GM23248 (cell line): ENCODE data around the gene ANKRD11. TPM values are rescaled to one million over a fixed set of nuclear protein-coding genes. Genes with fewer than 3 reads are reported as not detected.

Source experiments
- DNase-seq: peaks from one replicate; pipeline ENCODE4 v3.0.0-alpha.2; 2015
- H2AFZ ChIP-seq: fragments of 200-600 bp; sonication (generic); 2 replicates; pipeline ENCODE4 v1.6.1; 2016; ENCODE audit warnings: antibody characterized with exemption
- H3F3A ChIP-seq: fragments of 200-600 bp; sonication (generic); 2 replicates; pipeline ENCODE4 v1.6.1; 2016; ENCODE audit warnings: mild to moderate bottlenecking, antibody characterized with exemption, mixed run types; ENCODE audit not compliant: insufficient read depth
- H3K27ac ChIP-seq: fragments of 200-600 bp; sonication (generic); 2 replicates; pipeline ENCODE4 v1.5.1; 2016; ENCODE audit warnings: mild to moderate bottlenecking
- H3K27me3 ChIP-seq: fragments of 200-600 bp; sonication (generic); replicated peaks from 2 replicates; pipeline ENCODE4 v1.6.1; 2016; ENCODE audit warnings: mild to moderate bottlenecking; ENCODE audit not compliant: insufficient read depth
- H3K36me3 ChIP-seq: fragments of 200-600 bp; sonication (generic); 2 replicates; pipeline ENCODE4 v1.6.1; 2016; ENCODE audit warnings: low read depth, mild to moderate bottlenecking
- H3K4me1 ChIP-seq: fragments of 200-600 bp; sonication (generic); 2 replicates; pipeline ENCODE4 v1.6.1; 2016; ENCODE audit warnings: mild to moderate bottlenecking; ENCODE audit not compliant: insufficient read depth
- H3K4me2 ChIP-seq: fragments of 200-600 bp; sonication (generic); one replicate; pipeline ENCODE4 v1.6.1; 2016; ENCODE audit warnings: mild to moderate bottlenecking; ENCODE audit not compliant: unreplicated experiment
- H3K4me3 ChIP-seq: fragments of 200-600 bp; sonication (generic); 2 replicates; pipeline ENCODE4 v1.5.1; 2016; ENCODE audit warnings: mild to moderate bottlenecking
- H3K79me2 ChIP-seq: fragments of 200-600 bp; sonication (generic); 2 replicates; pipeline ENCODE4 v1.6.1; 2016; ENCODE audit warnings: mild to moderate bottlenecking; ENCODE audit not compliant: insufficient read depth
- H3K9ac ChIP-seq: fragments of 200-600 bp; sonication (generic); 2 replicates; pipeline ENCODE4 v1.6.1; 2016; ENCODE audit warnings: mild to moderate bottlenecking
- H3K9me2 ChIP-seq: fragments of 200-600 bp; sonication (generic); 2 replicates; pipeline ENCODE4 v1.6.1; 2016; ENCODE audit warnings: mixed run types, mild to moderate bottlenecking, moderate library complexity; ENCODE audit not compliant: insufficient read depth
- H3K9me3 ChIP-seq: fragments of 200-600 bp; sonication (generic); one replicate; pipeline ENCODE4 v1.6.1; 2017; ENCODE audit warnings: low read depth
- H4K20me1 ChIP-seq: fragments of 200-600 bp; sonication (generic); 2 replicates; pipeline ENCODE4 v1.6.0; 2016; ENCODE audit not compliant: insufficient read depth
- EZH2 ChIP-seq: fragments of 200-600 bp; sonication (generic); IDR thresholded peaks from 2 replicates; pipeline ENCODE4 v1.6.1; 2018; ENCODE audit warnings: antibody characterized with exemption, mild to moderate bottlenecking; ENCODE audit not compliant: insufficient read depth, poor library complexity, severe bottlenecking
- EZH2phosphoT487 ChIP-seq: fragments of 200-600 bp; sonication (generic); IDR thresholded peaks from 2 replicates; pipeline ENCODE4 v1.6.1; 2018; ENCODE audit warnings: antibody characterized with exemption, moderate library complexity, mild to moderate bottlenecking, low read depth; ENCODE audit not compliant: insufficient read depth
- WGBS, 2 experiments: methylation state at CpG; one replicate each; pipeline ENCODE4 v1.1.6; 2015 to 2017; ENCODE audit warnings: low lambda C conversion rate in 2 of 2, low coverage in 1 of 2; ENCODE audit errors: missing lambda C conversion rate in 2 of 2; 5-methylcytosine and 5-hydroxymethylcytosine counted together
- in situ Hi-C: fragments of 300-500 bp; cut with MboI; formaldehyde crosslinking; loops from 2 replicates; pipeline ENCODE4 v1.15.0; 2020
- polyA plus RNA-seq: library from polyadenylated mRNA; unstranded; fragments of >200 nt; fragmentation: Nextera tagmentation; extraction: Ambion mirVana; gene quantifications from 2 replicates; pipeline ENCODE4 v1.2.1, GENCODE V29; 2016
- total RNA-seq: library from RNA; depleted of rRNA; stranded (reverse); fragments of >200 nt; shearing (Covaris generic); gene quantifications from 2 replicates; pipeline ENCODE4 v1.2.3, GENCODE V29; 2014

ANKRD11 gene
- total and polyA plus RNA-seq, 2 experiments from 2014 or later = 39.3 to 84.7 TPM

- H3K27me3 ChIP-seq = no peaks in the 10 kb centered on the region
- H2AFZ ChIP-seq = peak overlapping the region; percentile 86; the same call in 1 of the 2 replicates
- in situ Hi-C loops = no loop called here
- H3K36me3 ChIP-seq = no peaks in the 10 kb centered on the region
- H3K4me2 ChIP-seq = peak overlapping the region; percentile 93
- H3K27ac ChIP-seq = peak overlapping the region; percentile 93
- WGBS, 2 experiments = 75 to 81% methylated on average over 24 of the region's 24 CpGs
- H4K20me1 ChIP-seq = peaks cover 6% of the 10 kb centered on the region; the same call in 1 of the 2 replicates
- H3K9me3 ChIP-seq = no peaks in the 10 kb centered on the region
- DNase-seq = no peak
- peak overlapping the region; percentile 93 for H3K9ac ChIP-seq
- no peaks in the 10 kb centered on the region for H3K9me2 ChIP-seq
- peak overlapping the region; percentile 88 for H3K4me3 ChIP-seq
- peaks cover 57% of the 10 kb centered on the region for H3K79me2 ChIP-seq
- peaks cover 27% of the 10 kb centered on the region for H3K4me1 ChIP-seq
- H3F3A ChIP-seq = peaks cover 29% of the 10 kb centered on the region
- no peak for TF ChIP-seq EZH2
- no peak for TF ChIP-seq EZH2phosphoT487
Measured at GRCh38 chr16:89491974-89492687, 1.8 kb upstream of the ANKRD11 start.

- in situ Hi-C loops = no loop called here
- Histone ChIP-seq H3K36me3 (no peaks in the 10 kb centered on the region), H3K9ac (peak overlapping the region; percentile 93), H3K9me2 (no peaks in the 10 kb centered on the region), H3K27me3 (no peaks in the 10 kb centered on the region), H3K9me3 (no peaks in the 10 kb centered on the region), H3K27ac (peak overlapping the region; percentile 93), H3K4me1 (peaks cover 27% of the 10 kb centered on the region), H3K79me2 (peaks cover 57% of the 10 kb centered on the region), H2AFZ (peak overlapping the region; percentile 86), H3K4me2 (peak overlapping the region; percentile 93), H3K4me3 (peak overlapping the region; percentile 88), H3F3A (peaks cover 31% of the 10 kb centered on the region), H4K20me1 (peaks cover 9% of the 10 kb centered on the region; the same call in 1 of the 2 replicates)
- peak; percentile 74 for DNase-seq
- WGBS, 2 experiments = 4 to 5% methylated on average over 21 to 22 of the region's 22 CpGs
- TF ChIP-seq EZH2 = no peak
- no peak for TF ChIP-seq EZH2phosphoT487
Measured at GRCh38 chr16:89491238-89491869, 993 bp upstream of the ANKRD11 start.

GRCh38 chr16:89489898-89490438 is 393 bp downstream of the ANKRD11 start:
- Histone ChIP-seq H4K20me1 (peaks cover 23% of the 10 kb centered on the region), H3K27me3 (no peaks in the 10 kb centered on the region), H3K4me3 (peak overlapping the region; percentile 87), H3K4me1 (peaks cover 18% of the 10 kb centered on the region), H2AFZ (no peak overlapping the region), H3K27ac (peak overlapping the region; percentile 94), H3K9me3 (no peaks in the 10 kb centered on the region), H3K9me2 (no peaks in the 10 kb centered on the region), H3F3A (peaks cover 34% of the 10 kb centered on the region), H3K4me2 (no peak overlapping the region), H3K79me2 (peaks cover 71% of the 10 kb centered on the region), H3K36me3 (no peaks in the 10 kb centered on the region), H3K9ac (peak overlapping the region; percentile 97)
- no peak for TF ChIP-seq EZH2phosphoT487
- TF ChIP-seq EZH2 = no peak
- in situ Hi-C loops = no loop called here
- DNase-seq = no peak
- WGBS, 2 experiments = 1 to 2% methylated on average over 29 to 50 of the region's 81 CpGs

- Histone ChIP-seq H2AFZ (no peak overlapping the region), H3K9me3 (no peaks in the 10 kb centered on the region), H3K36me3 (no peaks in the 10 kb centered on the region), H3K4me1 (peaks cover 23% of the 10 kb centered on the region), H3K79me2 (peaks cover 78% of the 10 kb centered on the region), H4K20me1 (peaks cover 29% of the 10 kb centered on the region), H3K4me2 (peak overlapping the region; percentile 89), H3K9me2 (no peaks in the 10 kb centered on the region), H3K9ac (peak overlapping the region; percentile 97), H3K27me3 (no peaks in the 10 kb centered on the region), H3F3A (peaks cover 31% of the 10 kb centered on the region), H3K4me3 (peak overlapping the region; percentile 87), H3K27ac (peak overlapping the region; percentile 94)
- DNase-seq = peak; percentile 95
- 1 to 3% methylated on average over 13 to 67 of the region's 71 CpGs for WGBS, 2 experiments
- in situ Hi-C loops = no loop called here
- TF ChIP-seq EZH2phosphoT487 (no peak), EZH2 (no peak)
Measured at GRCh38 chr16:89489040-89489897, 1.1 kb downstream of the ANKRD11 start.
